Ovary (tissue), 3 donors: ENCODE measurements around the gene OPALIN.

Source experiments
- CTCF ChIP-seq, 3 donors: fragments of 450-650 bp in 2 of 3; fragments of 200-600 bp in 1 of 3; IDR thresholded peaks; one replicate each; pipeline versions ENCODE4 v1.5.1 to v1.8.0; 2016 to 2022; ENCODE audit warnings: antibody characterized with exemption in 3 of 3, mild to moderate bottlenecking in 1 of 3
- EP300 ChIP-seq: sonication (generic); formaldehyde crosslinking; IDR thresholded peaks from one replicate; pipeline ENCODE4 v1.6.1; 2017; ENCODE audit warnings: antibody characterized with exemption
- donor health status: DM: no; HTN: no; CAD: no.

- TF ChIP-seq CTCF (IDR thresholded peaks at IDR 0.05) (no peak), EP300 (no peak)
Measured at GRCh38 chr10:96397902-96398301, 39.1 kb upstream of the OPALIN start.
